RKO (cell line): ENCODE measurements around the gene SPECC1L.
"Not testable (repeated sequence)": the region's sequence is repeated elsewhere in the genome, so short reads cannot be mapped to it uniquely, and the experiment has no call there.

ENCODE experiments used
- DNase-seq: peaks from one replicate; pipeline ENCODE4 v3.0.0-alpha.2; 2016; ENCODE audit warnings: low spot score

The SPECC1L gene

DNA sequence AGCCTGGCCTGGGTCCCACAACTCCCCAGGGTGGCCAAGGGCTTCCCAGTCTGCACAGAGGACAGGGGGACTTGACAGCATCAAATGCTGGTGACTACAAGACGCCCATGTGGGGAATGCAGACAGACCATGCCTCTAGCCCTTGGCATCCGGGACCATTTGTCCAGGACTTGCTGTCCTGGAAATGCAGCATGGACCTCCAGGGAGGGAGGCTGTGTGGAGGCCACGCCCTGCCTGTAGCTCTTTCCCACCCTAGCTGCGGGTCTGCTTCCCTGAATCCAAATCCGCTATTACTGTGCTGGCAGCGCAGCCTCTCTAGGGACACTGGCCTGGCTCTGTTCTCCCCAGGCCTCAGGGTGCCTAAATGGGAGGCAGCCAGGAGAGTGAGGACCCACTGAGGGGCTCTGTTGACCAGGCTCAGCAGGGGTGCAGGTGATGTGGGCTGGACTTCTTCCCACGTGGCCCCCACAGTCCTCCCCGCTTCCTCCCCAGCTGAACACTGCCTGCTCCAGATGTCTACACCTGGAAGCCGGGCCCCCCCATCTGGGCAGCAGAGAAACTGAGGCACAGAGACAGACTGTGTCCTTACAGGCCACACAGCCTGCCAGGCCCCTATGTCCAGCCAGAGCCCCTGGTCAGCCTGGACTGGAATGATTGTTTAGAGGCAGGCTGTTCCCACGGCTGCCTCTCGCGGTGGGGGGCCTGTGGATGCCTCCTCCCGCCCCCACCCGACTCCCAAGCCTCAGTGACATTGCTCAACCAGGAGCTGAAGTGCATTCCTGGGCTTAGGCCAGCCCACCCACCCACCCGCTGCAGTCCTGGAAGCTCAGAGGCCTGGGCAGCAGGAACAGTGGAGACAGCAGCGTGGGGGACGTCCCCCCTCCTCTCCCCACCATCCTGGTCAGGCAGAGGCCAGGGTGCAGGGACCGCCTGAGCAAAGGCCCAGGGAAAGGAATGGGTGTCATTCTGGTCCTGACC, 24.8 kb upstream of the SPECC1L start:
- not testable (repeated sequence) for DNase-seq

DNA sequence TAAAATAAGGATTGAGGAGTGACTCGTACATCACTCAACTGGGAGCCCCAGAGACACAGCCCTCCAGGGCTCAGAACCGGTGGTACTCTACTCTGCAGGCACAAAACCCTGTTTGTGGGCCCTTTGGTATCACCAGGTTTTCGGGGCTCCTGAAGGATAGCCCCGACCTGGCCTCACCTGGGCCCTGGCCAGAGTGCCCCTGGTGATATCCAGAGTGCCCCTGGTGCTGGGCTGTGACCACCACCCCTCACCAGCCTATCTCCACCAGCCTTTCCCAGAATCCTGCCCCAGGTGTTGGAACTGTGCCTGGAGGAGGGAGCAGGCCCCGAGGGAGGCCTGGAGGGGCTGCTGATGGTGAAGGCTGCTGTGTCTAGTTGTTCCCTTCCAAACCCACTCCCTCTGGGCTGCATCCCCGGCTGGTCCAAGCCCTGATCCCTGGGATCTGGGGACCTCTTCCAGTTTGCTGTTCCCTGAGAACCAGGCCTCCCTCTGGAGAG, 23.6 kb upstream of the SPECC1L start:
- no peak for DNase-seq

GRCh38 chr22:24247564-24248344, 22.9 kb upstream of the SPECC1L start:
- DNase-seq = peak; percentile 69

DNA sequence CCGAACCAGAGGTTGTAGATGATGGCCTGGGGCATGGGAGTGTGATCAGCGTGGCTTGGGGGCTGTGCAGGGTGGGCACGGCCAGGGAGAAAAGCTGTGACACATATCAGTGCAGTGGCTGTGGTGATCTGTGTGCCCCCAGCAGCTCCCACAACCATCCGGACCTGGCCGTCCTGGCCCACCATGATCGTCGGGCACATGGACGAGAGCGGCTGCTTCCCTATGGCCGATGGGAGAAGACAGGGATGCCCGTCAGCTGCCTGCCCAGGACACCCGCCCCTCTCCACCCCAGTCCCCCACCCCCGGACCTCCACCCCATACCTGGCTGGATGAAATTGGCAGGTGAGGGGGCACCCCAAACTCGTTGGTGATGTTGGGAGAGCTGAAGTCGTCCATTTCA, 22.0 kb upstream of the SPECC1L start:
- not testable (repeated sequence) for DNase-seq

DNA sequence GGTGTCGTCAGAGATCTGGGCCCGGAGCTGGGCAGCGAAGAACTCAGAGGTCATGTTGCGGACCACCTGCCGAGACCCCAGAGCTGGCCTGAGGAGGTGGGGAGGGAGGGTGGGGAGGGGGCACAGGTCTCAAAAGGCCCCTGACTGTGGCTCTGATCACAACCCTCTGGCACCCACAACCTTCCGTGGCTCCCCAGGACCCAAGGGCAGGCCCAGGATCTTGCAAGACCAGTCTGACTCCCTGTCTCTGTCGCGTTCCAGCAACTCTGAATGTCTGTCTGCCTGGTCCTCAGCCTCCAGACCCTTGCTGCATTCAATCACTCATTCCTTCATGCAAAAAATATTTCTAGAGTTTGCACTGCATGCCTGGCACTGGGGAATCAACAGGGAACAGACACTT, 21.2 kb upstream of the SPECC1L start:
- not testable (repeated sequence) for DNase-seq

GRCh38 chr22:24251286-24251685, 19.3 kb upstream of the SPECC1L start:
- not testable (repeated sequence) for DNase-seq

DNA sequence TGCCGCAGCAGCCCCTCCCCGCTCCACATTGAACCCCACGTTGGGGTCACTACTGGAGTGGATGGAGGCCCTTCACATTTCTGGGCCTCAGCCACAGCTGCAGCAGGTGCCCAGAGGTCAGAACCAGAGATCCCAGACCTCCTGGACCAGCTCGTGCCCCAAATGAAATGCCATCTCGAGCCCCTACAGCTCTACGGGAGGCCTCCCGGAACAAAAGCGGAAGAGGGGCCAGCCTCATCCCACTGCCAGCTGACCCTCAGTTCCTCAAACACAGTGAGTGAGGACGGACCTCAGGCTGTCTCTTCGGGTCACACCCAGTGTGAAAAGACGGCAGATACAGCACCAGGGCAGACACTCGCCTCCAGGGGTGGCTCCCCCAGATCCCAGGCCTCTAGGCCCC, 17.5 kb upstream of the SPECC1L start:
- DNase-seq = not testable (repeated sequence)

DNA sequence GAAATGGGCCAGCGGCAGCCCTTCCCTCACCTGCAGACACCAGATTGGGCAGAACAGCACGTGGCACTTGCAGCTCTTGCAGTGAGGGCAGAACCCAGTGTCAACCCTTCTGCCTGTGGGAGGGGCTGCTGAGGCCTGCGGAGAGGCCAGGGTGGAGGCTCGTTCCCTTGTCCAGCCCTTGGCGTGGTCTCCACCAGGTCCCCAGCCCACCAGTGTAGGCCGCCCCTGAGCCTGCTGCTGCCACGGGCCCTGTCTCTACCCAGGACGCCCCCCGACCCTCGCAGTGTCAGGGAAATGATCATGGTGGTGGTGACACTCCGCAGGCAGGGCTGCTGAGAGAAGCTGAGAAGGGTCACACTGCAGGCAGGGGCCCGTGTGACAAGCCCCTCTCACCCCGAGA, 14.5 kb upstream of the SPECC1L start:
- DNase-seq = not testable (repeated sequence)

DNA sequence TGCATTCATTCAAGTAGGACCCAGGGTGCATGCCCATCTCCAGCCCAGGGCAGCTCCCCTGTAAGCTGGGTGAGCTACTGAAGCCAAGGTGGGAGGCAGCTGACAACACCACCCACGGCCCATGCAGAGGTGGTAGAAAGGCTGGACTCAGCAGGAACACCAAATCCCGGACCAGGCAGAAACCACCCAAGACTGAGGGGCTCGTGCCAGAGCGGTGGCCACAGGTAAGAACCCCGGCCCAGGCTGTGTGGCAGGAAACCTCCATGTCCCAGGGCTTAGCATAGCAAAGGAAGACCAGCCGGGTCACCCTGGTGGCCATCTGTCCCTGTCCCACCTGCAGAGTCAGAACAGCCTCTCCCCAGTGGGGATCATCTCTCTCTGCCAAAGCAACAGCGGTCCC, 13.9 kb upstream of the SPECC1L start:
- not testable (repeated sequence) for DNase-seq

- DNase-seq = peak; percentile 56
Observed at GRCh38 chr22:24259459-24259858, 11.2 kb upstream of the SPECC1L start.

GRCh38 chr22:24262185-24262749, 8.4 kb upstream of the SPECC1L start:
- not testable (repeated sequence) for DNase-seq

GRCh38 chr22:24263479-24263878, 7.2 kb upstream of the SPECC1L start:
- not testable (repeated sequence) for DNase-seq

- not testable (repeated sequence) for DNase-seq
Observed at GRCh38 chr22:24264329-24264896, 6.2 kb upstream of the SPECC1L start.

GRCh38 chr22:24265734-24266133, 4.9 kb upstream of the SPECC1L start:
- DNase-seq = no peak

DNA sequence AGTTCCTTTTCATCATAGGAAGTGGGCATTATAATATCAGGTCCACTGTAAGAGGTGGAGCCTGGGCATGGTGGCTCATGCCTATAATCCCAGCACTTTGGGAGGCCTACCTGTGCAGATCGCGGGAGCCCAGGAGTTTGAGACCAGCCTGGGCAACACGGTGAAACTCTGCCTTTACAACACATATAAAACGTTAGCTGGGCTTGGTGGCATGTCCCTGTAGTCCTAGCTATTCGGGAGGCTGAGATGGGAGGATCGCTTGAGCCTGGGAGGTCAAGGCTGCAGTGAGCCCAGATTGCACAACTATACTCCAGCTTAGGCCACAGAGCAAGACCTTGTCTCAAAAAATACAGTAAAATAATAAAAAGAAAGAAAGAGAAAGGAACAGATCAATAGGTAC, 4.1 kb upstream of the SPECC1L start:
- DNase-seq = not testable (repeated sequence)

DNA sequence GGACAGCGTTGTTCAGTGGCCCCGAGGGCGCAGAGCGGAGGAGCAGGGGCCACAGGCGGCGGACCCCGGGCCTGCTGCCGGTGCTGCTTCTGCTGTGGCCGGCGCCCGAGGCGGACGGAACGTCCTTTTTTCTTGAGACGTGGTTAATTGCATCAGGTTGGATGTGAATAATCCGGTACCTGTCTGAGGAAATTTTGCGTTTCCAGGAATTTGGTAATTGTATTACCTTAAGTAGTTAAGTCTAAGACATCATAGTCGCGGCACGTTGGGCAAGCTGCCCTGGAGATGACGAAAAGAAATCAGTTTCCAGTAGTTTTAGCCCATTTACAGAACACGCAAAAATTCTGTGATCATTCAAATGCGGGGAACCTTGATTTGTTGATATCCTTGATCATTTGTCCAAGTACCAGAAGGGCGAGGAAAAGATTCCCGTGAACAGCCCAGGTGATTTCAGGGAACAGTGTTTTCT, 789 bp downstream of the SPECC1L start:
- DNase-seq = peak; percentile 26

DNA sequence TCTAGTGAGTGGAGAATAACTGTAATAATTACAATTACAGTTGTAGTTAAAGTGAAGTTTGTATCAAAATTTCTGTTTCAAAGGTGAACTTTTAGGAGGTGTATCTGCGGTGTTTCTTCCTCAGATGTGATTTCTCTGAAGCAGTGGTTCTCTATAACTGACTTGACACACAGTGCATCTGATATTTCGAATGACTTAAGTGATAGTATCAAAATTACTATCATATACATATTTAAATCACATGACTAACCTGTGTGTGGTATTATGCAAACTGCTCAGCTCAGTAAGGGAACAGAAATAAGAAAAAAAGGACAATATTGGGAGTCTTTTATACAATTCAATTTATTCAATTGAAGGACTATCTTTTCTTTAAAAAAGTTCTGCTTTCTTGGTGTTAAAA, 2.4 kb downstream of the SPECC1L start:
- DNase-seq = not testable (repeated sequence)

- not testable (repeated sequence) for DNase-seq
Observed at GRCh38 chr22:24273906-24274305, 3.3 kb downstream of the SPECC1L start.

GRCh38 chr22:24274696-24275405, 4.2 kb downstream of the SPECC1L start:
- not testable (repeated sequence) for DNase-seq

GRCh38 chr22:24280363-24280762, 9.7 kb downstream of the SPECC1L start:
- not testable (repeated sequence) for DNase-seq

DNA sequence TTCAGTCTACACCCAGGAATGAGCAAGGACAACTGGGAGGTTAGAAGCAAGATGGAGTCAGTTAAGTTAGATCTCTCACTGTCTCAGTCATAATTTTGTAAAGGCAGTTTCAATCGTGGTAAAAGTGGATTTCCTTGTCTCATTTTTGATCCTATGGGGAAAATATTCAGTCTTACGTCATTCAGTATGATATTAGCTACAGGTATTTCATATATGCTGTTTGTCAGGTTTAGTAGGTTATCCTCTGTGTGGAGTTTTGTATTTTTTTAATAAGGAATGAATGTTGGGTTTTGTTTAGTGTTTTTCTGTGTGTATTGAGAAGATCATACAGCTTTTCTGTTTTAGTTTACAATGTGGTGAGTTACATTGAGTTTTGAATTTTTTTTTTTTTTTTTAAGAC, 11.8 kb downstream of the SPECC1L start:
- no peak for DNase-seq
